ENCODE results near the gene ANKDD1A. TPM values are rescaled to one million over a fixed set of nuclear protein-coding genes. Genes with fewer than 3 reads are reported as not detected.

ANKDD1A gene
- total RNA-seq, 4 donors from 2014 or later = 2.1 to 3.6 (median 2.8) TPM

GRCh38 chr15:64997745-64998375 lies 86.2 kb downstream of the ANKDD1A start:
- H3K27me3 ChIP-seq = no peaks in the 10 kb centered on the region
- H3K4me1 ChIP-seq = no peaks in the 10 kb centered on the region
- H3K4me3 ChIP-seq = no peak overlapping the region
- H3K9me3 ChIP-seq = no peaks in the 10 kb centered on the region
- peaks cover 7% of the 10 kb centered on the region for H3K36me3 ChIP-seq
- DNase-seq (ENCODE audit: low spot score in 2 of 2) = no peak
- TF ChIP-seq POLR2A (IDR thresholded peaks at IDR 0.05) (no peak), EP300 (IDR thresholded peaks at IDR 0.05) (no peak), CTCF (IDR thresholded peaks at IDR 0.05) (no peak)
- H3K27ac ChIP-seq = no peak overlapping the region
- 90% methylated on average over 4 of the region's 4 CpGs for WGBS

- H3K36me3 ChIP-seq = peaks cover 22% of the 10 kb centered on the region
Observed at GRCh38 chr15:65004993-65005392, 93.3 kb downstream of the ANKDD1A start.

GRCh38 chr15:65006876-65007275 lies 95.2 kb downstream of the ANKDD1A start:
- 71% methylated on average over 3 of the region's 3 CpGs for WGBS
- Histone ChIP-seq H3K4me3 (no peak overlapping the region), H3K9me3 (no peaks in the 10 kb centered on the region), H3K4me1 (no peaks in the 10 kb centered on the region), H3K27me3 (no peaks in the 10 kb centered on the region), H3K27ac (no peak overlapping the region), H3K36me3 (peaks cover 25% of the 10 kb centered on the region)
- DNase-seq (ENCODE audit: low spot score in 2 of 2) = no peak
- no peak for TF ChIP-seq EP300 (IDR thresholded peaks at IDR 0.05)
- TF ChIP-seq CTCF (IDR thresholded peaks at IDR 0.05) = no peak
- no peak for TF ChIP-seq POLR2A (IDR thresholded peaks at IDR 0.05)
- no peak for TF ChIP-seq POLR2AphosphoS5 (IDR thresholded peaks at IDR 0.05)

More at GRCh38 chr15:65004993-65005392, 93.3 kb downstream of the ANKDD1A start:
- no peak for DNase-seq (ENCODE audit: low spot score in 2 of 2)
- Histone ChIP-seq H3K9me3 (no peaks in the 10 kb centered on the region), H3K27me3 (no peaks in the 10 kb centered on the region), H3K4me1 (no peaks in the 10 kb centered on the region), H3K4me3 (no peak overlapping the region), H3K27ac (no peak overlapping the region)
- 78% methylated on average over 3 of the region's 3 CpGs for WGBS
- TF ChIP-seq POLR2A (IDR thresholded peaks at IDR 0.05) = no peak
- TF ChIP-seq EP300 (IDR thresholded peaks at IDR 0.05) = no peak
- no peak for TF ChIP-seq CTCF (IDR thresholded peaks at IDR 0.05)
- TF ChIP-seq POLR2AphosphoS5 (IDR thresholded peaks at IDR 0.05) = no peak

Other genes with a start within 250 kb of the ANKDD1A start
- gene RBPMS2, start 136.3 kb upstream of the ANKDD1A start, total RNA-seq = 1 to 10 TPM in 1 of 4 donors, under 1 TPM in 3; 0.68 to 1.1 (median 0.79) TPM
- 1 to 10 TPM in 3 of 4 donors, under 1 TPM in 1; 0.42 to 5.9 (median 1.5) TPM for gene PIF1, start 86.3 kb upstream of the ANKDD1A start, total RNA-seq
- 10 to 100 TPM in 1 of 4 donors, 1 to 10 TPM in 3; 6.7 to 13.8 (median 8.0) TPM for gene PLEKHO2, start 70.0 kb upstream of the ANKDD1A start, total RNA-seq
- 10 to 100 TPM; 57.0 to 84.3 (median 73.5) TPM for gene SPG21, start 78.0 kb downstream of the ANKDD1A start, total RNA-seq
- 100 to 1,000 TPM in 1 of 4 donors, 10 to 100 TPM in 3; 11.7 to 159 (median 18.1) TPM for gene MTFMT, start 117.7 kb downstream of the ANKDD1A start, total RNA-seq
- under 1 TPM in 1 of 4 donors, not detected in 3; 0.60 TPM for gene SLC51B, start 133.5 kb downstream of the ANKDD1A start, total RNA-seq
- gene RASL12, start 156.1 kb downstream of the ANKDD1A start, total RNA-seq = 1 to 10 TPM; 4.8 to 9.7 (median 6.7) TPM
- gene KBTBD13, start 164.8 kb downstream of the ANKDD1A start, total RNA-seq = not detected
- gene UBAP1L, start 203.3 kb downstream of the ANKDD1A start, total RNA-seq = 10 to 100 TPM in 1 of 4 donors, 1 to 10 TPM in 3; 2.3 to 21.4 (median 5.6) TPM
- gene PDCD7, start 221.9 kb downstream of the ANKDD1A start, total RNA-seq = 10 to 100 TPM; 18.1 to 46.3 (median 22.0) TPM